ENCODE data around the gene RIOK1.
"Not testable (repeated sequence)": the region's sequence is repeated elsewhere in the genome, so short reads cannot be mapped to it uniquely, and the experiment has no call there.

The RIOK1 gene

DNA sequence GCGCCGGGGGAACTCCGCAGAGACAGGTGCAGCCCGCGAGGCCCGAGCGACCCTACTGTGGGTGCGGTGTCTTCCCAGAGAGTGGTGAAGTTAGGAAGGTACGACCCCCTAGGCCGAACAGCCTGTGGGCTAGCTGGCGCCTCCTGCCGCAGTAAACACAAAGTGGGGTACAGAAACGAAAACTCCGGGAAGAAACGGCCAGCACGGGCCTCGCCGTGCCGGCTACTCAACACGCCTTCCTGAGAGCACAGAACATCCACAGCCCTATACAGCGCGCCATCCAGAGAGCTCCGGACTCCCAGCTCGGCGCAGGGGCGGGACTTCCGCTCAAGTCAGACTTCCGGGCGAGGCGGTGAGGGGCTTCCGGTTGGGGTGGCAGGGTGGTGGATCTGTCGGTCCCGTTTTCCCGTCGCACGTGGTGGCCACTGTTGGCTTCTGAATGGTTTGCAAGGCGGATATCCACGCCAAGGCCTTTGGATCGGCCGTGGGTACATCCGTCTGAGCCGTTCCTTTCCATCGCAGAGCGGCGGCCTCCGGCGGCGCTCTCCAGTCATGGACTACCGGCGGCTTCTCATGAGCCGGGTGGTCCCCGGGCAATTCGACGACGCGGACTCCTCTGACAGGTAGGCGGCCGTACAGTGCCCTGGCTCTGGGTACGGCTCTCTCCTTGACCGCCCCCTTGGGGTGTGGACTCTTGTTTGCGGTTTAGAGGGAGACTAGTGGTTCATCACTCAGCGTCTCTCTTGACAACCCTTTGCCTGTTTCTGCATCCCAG lies at the start of gene RIOK1, which contains the start of gene CAGE1:
Gene RIOK1, plus strand, starts transcription at position 358 of the 775 bp plus-strand sequence. Its CDS starts 195 bp downstream, at position 553.
Gene CAGE1, minus strand, starts transcription at position 292 of the 775 bp plus-strand sequence. CDS start 2,569 bp downstream, outside the sequence.
- DNase-seq, result peak; percentile 97

DNA sequence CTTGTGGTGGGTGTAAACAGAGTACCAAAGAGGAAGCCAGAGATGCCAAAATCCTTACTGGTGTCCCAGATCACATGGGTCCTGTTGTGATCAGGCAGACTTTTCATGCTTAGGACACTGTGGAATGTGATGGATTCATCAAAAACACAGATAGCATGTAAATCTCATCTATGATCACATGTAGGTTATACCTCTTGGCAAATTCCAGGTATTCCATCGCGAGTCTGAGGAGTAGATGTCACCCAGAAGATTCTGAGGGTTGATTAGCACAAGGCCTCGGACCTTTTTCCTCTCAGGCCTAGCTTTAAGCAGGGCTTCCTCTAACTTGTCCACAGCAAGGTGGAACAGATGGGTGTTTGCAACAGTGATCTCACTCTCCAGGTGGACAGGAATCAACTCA lies 48.3 kb upstream of the RIOK1 start:
- no peak for DNase-seq

DNA sequence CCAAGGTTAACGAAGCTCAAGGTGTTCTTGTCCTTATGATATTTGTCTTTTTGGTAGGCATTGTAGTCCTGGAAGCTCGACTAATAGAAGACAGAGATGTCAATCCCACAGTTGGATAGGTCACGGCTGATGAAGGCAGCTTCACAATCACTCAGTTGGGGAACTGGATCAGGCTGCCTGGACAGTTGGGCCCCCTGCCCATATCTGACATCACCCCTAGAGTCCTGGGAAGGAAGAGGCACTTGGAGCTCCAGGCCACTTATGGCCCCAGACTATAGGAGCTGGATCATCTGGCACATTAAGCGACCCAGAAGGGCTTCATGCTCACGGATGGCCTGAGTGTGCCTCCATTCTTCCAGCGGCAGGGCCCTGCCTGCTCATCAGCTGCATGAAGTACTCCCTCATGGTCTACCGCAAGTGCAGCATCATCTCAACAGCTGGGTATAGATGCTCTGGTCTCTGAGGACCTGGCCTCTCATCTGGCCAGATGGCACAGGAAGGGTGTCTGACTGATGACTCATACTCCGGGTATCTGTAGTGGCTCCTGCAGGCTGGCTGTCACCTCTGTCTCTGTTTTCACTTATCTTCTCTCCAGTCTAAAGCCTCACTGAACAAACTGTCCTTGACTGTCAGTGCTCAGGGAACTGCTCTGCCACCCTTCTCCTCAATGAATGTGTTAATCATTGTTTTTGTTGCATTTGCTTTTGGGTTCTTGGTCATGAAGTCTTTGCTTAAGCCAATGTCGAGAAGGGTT lies 47.4 kb upstream of the RIOK1 start:
- DNase-seq, result peak; percentile 9

DNA sequence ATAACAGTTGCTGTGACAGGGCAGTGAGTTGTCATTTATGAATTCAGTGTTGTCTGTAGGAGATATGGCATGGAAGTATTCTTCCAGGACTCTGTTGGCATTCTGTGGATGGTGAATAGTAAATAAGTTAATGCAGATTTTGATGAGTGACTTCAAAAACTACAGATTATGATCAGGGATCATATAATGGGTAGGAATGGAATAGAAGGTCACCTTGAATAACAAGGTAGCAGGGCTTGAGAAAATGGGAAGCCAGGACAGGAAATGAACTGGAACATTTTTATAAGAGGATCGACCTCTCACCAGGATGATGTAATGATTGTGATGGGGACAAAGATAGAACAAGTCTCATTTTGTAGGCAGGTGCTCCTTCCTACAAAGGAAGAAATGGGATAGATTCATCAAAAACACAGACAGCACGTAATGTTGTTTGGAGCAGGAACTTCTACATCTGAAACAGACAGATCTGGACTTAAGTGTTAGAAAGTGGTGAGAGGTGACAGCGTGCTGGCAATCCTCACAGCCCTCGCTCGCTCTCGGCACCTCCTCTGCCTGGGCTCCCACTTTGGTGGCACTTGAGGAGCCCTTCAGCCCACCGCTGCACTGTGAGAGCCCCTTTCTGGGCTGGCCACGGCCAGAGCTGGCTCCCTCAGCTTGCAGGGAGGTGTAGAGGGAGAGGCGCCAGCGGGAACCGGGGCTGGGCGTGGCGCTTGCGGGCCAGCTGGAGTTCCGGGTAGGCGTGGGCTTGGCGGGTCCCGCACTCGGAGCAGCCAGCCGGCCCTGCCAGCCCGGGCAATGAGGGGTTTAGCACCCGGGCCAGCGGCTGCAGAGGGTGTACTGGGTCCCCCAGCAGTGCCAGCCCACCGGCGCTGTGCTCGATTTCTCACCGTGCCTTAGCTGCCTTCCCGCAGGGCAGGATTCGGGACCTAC lies 45.8 kb upstream of the RIOK1 start:
- no peak for DNase-seq

DNA sequence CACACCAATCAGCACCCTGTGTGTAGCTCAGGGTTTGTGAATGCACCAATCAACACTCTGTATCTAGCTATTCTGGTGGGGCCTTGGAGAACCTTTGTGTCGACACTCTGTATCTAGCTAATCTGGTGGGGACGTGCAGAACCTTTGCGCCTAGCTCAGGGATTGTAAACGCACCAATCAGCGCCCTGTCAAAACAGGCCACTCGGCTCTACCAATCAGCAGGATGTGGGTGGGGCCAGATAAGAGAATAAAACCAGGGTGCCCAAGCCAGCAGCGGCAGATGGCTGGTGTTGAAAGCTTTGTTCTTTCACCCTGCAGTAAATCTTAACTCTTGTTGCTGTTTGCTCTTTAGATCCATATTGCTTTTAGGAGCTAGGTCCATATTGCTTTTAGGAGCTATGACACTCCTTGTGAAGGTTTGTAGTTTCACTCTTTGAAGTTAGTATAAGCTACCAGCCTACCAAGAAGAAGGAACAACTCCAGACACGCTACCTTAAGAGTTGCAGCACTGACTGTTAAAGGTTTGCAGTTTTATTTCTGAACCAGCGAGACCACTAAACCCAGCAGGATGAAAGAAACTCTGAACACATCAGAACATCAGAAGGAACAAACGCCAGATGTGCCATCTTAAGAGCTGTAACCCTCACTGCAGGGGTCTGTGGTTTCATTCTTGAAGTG lies 44.7 kb upstream of the RIOK1 start:
- DNase-seq, result not testable (repeated sequence)

DNA sequence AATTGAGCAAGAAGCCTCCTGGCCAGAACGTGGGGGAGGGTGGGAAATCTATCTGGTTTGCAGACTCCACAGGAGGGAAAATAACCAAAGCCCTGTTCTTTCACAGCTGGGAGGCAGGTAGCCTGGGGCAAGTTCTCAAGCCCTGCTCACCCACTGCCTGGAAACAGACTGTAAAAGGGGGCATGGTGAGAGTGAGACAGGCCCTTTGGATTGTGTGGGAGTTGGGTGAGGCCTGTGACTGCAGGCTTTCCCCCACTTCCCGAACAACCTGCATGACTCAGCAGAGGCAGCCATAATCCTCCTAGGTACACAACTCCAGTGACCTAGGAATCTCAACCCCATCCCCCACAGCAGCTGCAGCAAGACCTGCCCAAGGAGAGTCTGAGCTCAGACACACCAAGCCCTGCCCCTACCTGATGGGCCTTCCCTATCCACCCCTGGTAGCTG lies 42.0 kb upstream of the RIOK1 start:
- not testable (repeated sequence) for DNase-seq

DNA sequence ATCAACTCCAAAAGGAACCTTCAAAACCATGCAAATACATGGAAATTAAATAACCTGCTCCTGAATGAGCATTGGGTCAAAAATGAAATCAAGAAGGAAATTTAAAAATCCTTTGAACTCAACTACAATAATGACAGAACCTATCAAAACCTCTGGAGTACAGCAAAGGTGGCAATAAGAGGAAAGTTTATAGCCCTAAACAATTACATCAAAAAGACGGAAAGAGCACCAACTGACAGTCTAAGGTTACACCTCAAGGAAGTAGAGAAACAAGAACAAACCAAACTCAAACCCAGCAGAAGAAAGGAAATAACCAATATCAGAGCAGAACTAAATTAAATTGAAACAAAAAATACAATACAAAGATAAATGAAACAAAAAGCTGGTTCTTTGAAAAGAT lies 39.0 kb upstream of the RIOK1 start:
- not testable (repeated sequence) for DNase-seq

DNA sequence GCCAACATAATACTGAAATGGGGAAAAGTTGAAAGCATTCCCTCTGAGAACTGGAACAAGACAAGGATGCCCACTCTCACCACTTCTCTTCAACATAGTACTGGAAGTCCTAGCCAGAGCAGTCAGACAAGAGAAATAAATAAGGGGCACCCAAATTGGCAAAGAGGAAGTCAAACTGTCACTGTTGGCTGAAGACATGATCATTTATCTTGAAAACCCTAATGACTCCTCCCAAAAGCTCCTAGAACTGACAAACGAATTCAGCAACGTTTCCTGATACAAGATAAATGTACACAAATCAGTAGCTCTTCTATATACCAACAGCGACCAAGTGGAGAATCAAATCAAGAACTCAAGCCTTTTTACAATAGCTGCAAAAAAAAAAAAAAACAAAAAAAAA lies 37.7 kb upstream of the RIOK1 start:
- DNase-seq, result not testable (repeated sequence)

DNA sequence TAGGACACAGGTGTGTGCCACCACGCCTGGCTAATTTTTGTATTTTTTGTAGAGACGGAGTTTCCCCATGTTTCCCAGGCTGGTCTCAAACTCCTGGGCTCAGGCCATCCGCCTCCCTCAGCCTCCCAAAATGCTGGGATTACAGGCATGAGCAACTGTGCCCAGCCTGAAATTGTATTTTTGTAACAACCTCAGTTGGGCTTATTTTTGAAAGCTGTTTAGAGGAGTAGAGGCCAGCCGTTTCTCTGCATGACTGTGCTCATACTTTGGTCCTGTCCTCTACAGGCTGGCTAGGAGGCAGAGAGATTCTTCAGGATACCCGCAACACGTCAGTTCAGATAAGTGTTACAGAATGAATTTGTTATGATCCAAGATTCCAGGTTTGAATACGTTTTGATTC lies 22.2 kb upstream of the RIOK1 start:
- DNase-seq, result no peak

DNA sequence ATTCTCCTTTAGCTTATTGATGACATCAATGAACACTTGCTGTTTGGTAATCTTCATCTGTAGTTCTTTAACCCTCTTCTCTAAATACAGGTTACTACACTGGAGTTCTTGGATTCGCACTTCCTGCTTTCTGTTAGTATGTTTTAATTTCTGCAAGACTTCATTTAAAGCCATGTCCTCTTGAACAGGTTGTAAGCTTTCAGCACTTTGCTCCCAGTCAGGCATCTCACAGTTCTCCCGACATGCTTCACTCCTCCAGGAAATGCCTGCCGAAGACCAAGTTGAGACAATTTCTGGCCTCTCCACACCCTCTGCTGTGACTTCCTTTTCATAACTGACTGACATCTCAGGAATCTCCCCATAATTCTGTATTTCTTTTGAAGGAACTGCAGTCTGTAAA lies 15.9 kb upstream of the RIOK1 start:
- no peak for DNase-seq

DNA sequence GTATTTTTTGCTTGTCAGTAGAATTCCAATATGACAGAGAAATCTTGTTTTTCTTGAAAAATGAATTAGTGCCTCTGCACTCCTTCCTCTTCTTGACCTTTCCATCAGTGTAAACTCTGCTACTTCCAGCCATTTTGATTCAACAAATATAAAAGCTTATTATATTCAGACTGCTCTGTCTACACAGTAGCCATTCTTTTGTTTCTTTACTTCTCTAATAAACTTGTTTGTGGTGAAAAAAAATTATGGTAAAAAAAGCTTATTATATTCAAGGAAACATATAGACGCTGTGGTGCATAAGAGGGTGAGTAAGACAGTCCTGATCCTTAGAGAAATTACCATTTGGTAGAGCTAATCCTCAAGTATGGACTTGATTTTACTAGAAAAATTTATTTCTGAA lies 11.6 kb upstream of the RIOK1 start:
- DNase-seq, result no peak

DNA sequence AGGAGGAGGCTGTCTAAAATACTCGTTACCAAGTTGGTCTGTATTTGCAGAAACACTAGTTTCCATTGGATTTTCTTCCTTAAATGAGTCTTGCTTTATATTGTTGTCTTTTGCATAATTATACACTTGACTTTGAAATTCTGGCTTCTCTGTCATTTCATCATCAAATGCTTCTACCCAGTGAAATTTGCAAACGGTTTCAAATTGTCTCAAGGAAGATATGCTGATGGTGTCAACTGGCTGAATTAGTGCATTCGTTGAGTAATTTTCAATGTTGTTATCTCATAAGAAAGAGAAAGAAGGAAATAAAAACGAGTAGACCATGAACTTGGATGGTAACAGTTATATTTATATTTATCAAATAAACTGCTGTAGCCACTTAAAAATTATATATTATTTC lies 10.9 kb upstream of the RIOK1 start:
- DNase-seq, result no peak

DNA sequence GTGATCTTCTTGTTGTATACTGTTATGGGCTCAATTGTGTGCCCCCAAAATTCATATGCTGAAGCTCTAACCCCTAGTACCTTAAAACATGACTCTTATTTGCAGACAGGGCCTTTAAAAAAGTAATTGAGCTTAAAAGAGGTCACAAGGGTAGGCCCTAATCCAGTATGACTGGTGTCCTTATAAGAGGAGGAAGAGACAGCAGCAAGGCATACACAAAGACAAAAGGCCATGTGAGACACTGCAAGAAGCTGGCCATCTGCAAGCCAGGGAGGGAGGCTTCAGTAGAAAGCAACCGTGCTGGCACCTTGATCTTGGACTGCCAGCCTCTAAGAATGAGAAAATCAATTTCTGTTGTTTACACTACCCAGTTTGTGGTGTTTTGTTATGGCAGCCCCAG lies 8.5 kb upstream of the RIOK1 start:
- DNase-seq, result no peak

DNA sequence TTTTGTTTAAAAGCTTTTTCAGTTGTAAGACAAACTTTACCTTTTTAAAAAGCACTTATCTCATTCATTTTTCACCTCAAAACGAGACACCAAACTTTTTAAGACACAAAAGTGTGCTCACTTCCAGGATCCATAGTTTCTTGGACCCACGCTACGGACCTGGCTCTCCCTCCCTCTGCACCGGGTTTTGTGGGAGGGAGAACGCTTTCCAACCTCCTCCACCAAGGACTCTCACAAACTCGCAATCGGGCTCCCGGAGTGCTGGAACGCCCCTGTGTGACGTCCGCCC lies 502 bp upstream of the RIOK1 start:
- DNase-seq, result peak; percentile 81

DNA sequence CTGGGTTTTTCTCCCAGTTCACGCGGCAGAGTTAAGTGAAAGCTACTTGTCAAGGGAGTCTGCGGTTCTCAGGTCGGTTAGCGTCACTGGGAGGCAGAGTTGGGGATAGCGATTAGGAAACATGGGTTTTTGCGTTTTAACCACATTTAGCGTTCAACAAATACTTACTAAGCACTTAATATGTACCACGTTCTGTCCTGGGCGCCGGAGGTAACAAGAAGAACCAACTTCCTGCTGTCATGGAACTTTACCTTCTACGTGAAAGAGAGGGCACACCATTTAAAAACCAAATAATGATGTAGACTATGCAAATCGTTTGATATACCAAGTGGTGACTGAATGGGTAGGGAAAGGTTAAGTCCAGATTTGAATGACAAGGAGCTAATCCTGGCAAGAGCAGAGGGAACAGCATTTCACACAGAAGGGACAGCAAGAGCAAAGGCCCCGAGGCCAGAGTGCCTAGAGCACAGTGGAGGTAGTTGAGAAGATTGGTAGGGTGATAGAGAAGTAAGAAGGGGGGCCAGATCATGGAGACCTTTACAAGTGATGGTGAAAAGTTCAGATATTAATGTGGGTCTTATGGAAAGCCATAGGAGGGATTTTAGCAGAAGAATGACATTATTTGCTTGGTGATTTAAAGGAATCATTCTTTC lies 744 bp downstream of the RIOK1 start:
- DNase-seq, result no peak

DNA sequence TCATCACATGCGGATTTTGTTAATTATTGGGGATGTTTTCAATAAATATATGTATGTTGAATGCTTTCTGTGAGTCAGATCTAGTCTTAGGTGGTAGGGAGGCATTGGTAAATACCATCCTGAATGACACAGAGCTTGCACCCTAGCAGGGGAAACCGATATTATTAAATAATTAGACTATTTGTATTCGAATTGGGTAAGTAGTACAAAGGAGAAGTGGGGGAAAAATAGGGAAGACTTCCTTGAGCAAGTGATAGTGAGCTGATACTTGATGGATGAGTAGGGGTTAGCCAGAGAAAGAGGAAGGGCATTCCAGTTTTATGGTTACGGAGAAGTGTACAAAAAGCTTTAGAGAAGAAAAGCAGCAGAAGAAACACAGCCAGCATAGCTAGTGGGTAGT lies 1.5 kb downstream of the RIOK1 start:
- DNase-seq, result no peak

DNA sequence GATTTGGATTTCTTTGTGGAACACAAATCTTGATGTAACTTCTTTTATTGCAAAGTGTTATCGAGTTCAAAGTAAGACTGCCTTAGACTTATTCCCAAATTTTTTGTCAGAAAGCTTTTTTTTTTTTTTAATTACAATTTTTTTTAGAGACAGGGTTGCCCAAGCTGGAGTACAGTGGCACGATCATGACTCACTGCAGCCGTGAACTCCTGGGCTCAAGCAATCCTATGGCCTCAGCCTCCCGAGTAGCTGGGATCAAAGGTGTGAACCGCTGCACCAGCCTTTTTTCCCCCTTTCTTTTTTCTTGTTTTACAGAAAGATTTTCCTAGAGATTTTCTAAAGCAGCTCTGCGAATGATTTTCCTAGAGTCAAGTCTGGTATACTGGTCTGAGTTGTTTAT lies 2.8 kb downstream of the RIOK1 start:
- no peak for DNase-seq

DNA sequence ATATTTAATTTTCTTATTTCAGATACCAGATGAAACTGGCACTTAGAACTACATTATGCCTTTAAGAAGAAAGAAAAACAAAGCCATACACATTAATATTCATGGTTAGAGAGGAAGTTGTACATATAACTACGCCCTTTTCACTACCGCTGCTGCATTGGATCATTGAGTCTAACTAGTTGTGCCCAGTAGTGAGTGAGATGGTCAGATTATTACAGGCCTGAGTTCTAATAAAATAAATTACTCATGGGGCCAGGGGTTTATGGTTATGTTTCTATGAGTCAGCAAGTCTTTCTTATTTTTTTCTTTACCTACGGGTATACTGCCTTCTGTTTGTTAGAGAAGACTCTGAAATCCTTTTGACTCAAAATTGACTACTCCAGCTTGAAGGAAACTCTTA lies 11.5 kb downstream of the RIOK1 start:
- DNase-seq, result no peak

DNA sequence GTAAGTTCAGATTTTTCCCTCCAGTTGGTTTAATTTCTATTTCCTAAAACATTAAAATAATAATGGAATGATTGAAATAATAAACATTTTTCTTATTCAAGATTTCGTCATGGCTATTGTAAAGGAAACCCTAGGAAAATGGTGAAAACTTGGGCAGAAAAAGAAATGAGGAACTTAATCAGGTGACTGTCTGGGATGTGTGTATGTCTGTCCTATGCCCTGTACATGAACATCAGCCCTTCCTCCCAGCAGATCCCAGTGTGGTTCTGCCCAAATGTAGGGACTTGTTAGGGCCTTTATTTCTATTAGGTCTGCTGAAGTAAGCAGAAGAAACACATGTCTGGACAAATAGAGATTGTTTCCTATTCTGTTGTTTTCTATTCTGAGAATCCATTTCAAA lies 13.1 kb downstream of the RIOK1 start:
- DNase-seq, result no peak

DNA sequence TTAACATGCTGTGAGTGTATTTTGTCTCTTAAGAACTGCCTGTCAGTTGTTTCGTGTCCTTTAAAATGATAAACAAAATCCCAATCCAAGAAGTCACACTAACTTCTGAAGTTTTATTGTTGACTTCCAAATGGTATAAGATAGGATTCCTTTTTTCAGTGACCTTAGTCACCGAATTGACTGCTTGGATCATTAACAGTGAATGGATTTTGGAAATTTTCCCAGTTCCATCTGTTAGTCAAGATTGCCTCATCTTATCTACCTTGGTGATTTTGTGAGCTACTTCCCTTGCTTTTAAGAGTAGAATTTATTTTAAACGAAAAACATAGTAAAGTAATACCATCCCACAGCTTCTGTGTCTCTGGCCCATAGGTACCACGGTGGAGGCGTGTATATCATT lies 14.9 kb downstream of the RIOK1 start:
- DNase-seq, result no peak

DNA sequence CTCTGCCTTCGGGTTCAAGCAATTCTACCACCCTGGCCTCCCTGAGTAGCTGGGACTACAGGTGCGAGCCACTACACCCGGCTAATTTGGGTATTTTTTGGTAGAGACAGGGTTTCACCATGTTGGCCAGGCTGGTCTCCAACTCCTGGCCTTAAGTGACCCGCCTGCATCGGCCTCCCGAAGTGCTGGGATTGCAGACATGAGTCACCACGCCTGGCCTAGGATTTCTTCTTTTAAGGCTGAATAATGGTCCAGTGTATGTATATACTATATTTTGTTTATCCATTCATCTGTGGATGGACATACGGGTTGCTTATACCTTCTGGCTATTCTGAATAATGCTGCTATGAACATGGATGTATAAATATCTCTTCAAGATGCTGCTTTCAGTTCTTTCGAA lies 17.1 kb downstream of the RIOK1 start:
- no peak for DNase-seq

DNA sequence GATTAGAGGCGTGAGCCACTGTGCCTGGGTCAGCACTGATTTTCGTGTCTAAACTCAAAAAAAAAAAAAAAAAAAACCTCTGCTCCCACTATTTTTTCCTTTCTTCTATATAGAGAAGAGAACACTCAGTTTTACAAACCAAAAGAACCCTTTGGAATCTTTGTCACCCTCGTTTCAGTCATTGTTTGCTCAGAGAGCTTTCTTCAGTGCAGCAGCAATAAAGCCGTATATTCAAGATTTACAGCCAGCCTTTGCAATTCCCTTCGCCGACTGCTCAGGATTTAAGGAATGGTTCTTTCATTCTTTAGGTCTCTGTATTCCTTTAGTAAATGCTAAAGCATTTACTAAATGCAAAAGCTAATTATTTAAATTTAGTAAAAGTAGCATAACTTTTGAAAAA lies 20.1 kb downstream of the RIOK1 start:
- no peak for DNase-seq

All from activated CD4-positive, alpha-beta T cell treated with anti-CD3 and anti-CD28 coated beads, Interleukin-2, amount 50 U/mL, for 16 hours (primary cell).